SK-N-SH (cell line): Measurements from ENCODE around the gene GSTO2. TPM values are rescaled to one million over a fixed set of nuclear protein-coding genes. Genes with fewer than 3 reads are reported as not detected.

ENCODE experiments used
- CTCF ChIA-PET: fragments of 300-600, 350-600 bp; formaldehyde crosslinking; extraction: SDS; loops from one replicate; lab custom pipeline; 2021; lab: Yijun Ruan, JAX
- POLR2A ChIA-PET: fragments of 350-600 bp; sonication (Branson Sonifier 250); formaldehyde crosslinking; extraction: SDS; loops from one replicate; lab custom pipeline; 2020; ENCODE audit warnings: antibody characterized with exemption, inconsistent platforms; lab: Yijun Ruan, JAX
- DNase-seq: peaks from one replicate; pipeline ENCODE4 v3.0.0; 2012
- H2AFZ ChIP-seq: fragments of 200-600 bp; sonication (generic); 2 replicates; pipeline ENCODE4 v1.8.1; 2016; ENCODE audit warnings: antibody characterized with exemption, mild to moderate bottlenecking, low read depth
- H3F3A ChIP-seq: fragments of 200-600 bp; sonication (generic); replicated peaks from 2 replicates; pipeline ENCODE3; 2016; ENCODE audit warnings: antibody characterized with exemption, mild to moderate bottlenecking; ENCODE audit not compliant: insufficient read depth
- H3K27ac ChIP-seq, 2 experiments: fragments of 200-500 bp in 1 of 2; fragments of 200-600 bp in 1 of 2; sonication (Bioruptor generic) in 1 of 2; sonication (generic), shearing (Covaris generic) in 1 of 2; 2 replicates each; pipeline versions ENCODE4 v1.5.1 to v1.6.1; 2014 to 2016; ENCODE audit warnings: low read depth in 2 of 2, inconsistent platforms in 1 of 2, low read length in 1 of 2, mild to moderate bottlenecking in 1 of 2, mixed read lengths in 1 of 2
- H3K27me3 ChIP-seq: fragments of 200-600 bp; sonication (generic), shearing (Covaris generic); 2 replicates; pipeline ENCODE4 v1.6.1; 2016; ENCODE audit warnings: mixed run types; ENCODE audit not compliant: insufficient read depth
- H3K36me3 ChIP-seq, 2 experiments: fragments of 200-500 bp in 1 of 2; fragments of 200-600 bp in 1 of 2; sonication (Bioruptor generic) in 1 of 2; sonication (generic) in 1 of 2; replicated peaks in 1 of 2; 2 replicates each; pipeline versions ENCODE3 to v1.5.1; 2014 to 2016; ENCODE audit warnings: low read length in 1 of 2, mild to moderate bottlenecking in 1 of 2; ENCODE audit not compliant: insufficient read depth in 2 of 2, control insufficient read depth in 1 of 2
- H3K4me1 ChIP-seq, 2 experiments: fragments of 200-500 bp in 1 of 2; fragments of 200-600 bp in 1 of 2; sonication (Bioruptor generic) in 1 of 2; sonication (generic), shearing (Covaris generic) in 1 of 2; 2 replicates each; pipeline versions ENCODE4 v1.5.1 to v1.6.1; 2014 to 2016; ENCODE audit warnings: low read depth in 1 of 2, low read length in 1 of 2, mixed run types in 1 of 2; ENCODE audit not compliant: insufficient read depth in 2 of 2, control insufficient read depth in 1 of 2
- H3K4me2 ChIP-seq: fragments of 200-600 bp; sonication (generic), shearing (Covaris generic); 2 replicates; pipeline ENCODE4 v1.6.1; 2017; ENCODE audit warnings: mixed run types
- H3K4me3 ChIP-seq, 2 experiments: fragments of 200-500 bp in 1 of 2; fragments of 200-600 bp in 1 of 2; sonication (Bioruptor generic) in 1 of 2; sonication (generic), shearing (Covaris generic) in 1 of 2; 2 replicates each; pipeline versions ENCODE4 v1.5.1 to v1.8.1; 2014 to 2016; ENCODE audit warnings: low read depth in 2 of 2, inconsistent platforms in 1 of 2, low read length in 1 of 2, mild to moderate bottlenecking in 1 of 2, mixed read lengths in 1 of 2, moderate library complexity in 1 of 2
- H3K79me2 ChIP-seq: fragments of 200-600 bp; sonication (generic); 2 replicates; pipeline ENCODE4 v1.8.1; 2017; ENCODE audit warnings: mild to moderate bottlenecking; ENCODE audit not compliant: insufficient read depth
- H3K9ac ChIP-seq: fragments of 200-600 bp; sonication (generic); 2 replicates; pipeline ENCODE4 v1.6.1; 2017; ENCODE audit warnings: mixed run types
- H3K9me2 ChIP-seq: fragments of 200-600 bp; sonication (generic); 2 replicates; pipeline ENCODE4 v1.6.1; 2017; ENCODE audit warnings: mixed run types
- H3K9me3 ChIP-seq: fragments of 200-600 bp; sonication (generic); 2 replicates; pipeline ENCODE4 v1.6.1; 2017; ENCODE audit warnings: mixed run types, mild to moderate bottlenecking, moderate library complexity
- H4K20me1 ChIP-seq: fragments of 200-600 bp; sonication (generic); 2 replicates; pipeline ENCODE4 v1.6.1; 2017; ENCODE audit warnings: mild to moderate bottlenecking, mixed run types; ENCODE audit not compliant: insufficient read depth
- CHD2 ChIP-seq: fragments of 150-350 bp; IDR thresholded peaks from 2 replicates; pipeline ENCODE4 v1.6.1; 2018; ENCODE audit warnings: low read length; ENCODE audit not compliant: partially characterized antibody
- EP300 ChIP-seq, 2 experiments: IDR thresholded peaks; 2 replicates each; pipeline versions ENCODE4 v1.4.0 to v1.6.1; 2012; ENCODE audit warnings: borderline replicate concordance in 1 of 2, low read depth in 1 of 2, low read length in 1 of 2
- EZH2phosphoT487 ChIP-seq: fragments of 200-600 bp; sonication (generic); IDR thresholded peaks from 2 replicates; pipeline ENCODE4 v1.6.1; 2017; ENCODE audit warnings: low read depth, mixed run types, mild to moderate bottlenecking, antibody characterized with exemption, moderate library complexity, borderline replicate concordance
- FOSL2 ChIP-seq: IDR thresholded peaks from 2 replicates; pipeline ENCODE4 v1.4.0; 2012; ENCODE audit warnings: low read depth, mild to moderate bottlenecking, moderate library complexity, borderline replicate concordance
- FOXJ3 ChIP-seq: sonication (generic); formaldehyde crosslinking; IDR thresholded peaks from 2 replicates; pipeline ENCODE4 v1.5.1; 2020; ENCODE audit warnings: mild to moderate bottlenecking, missing genetic modification reagents
- GATA2 ChIP-seq: sonication (generic); formaldehyde crosslinking; IDR thresholded peaks from 2 replicates; pipeline ENCODE4 v1.5.0; 2020; ENCODE audit warnings: mild to moderate bottlenecking, missing genetic modification reagents
- IRF3 ChIP-seq: fragments of 150-350 bp; IDR thresholded peaks from 2 replicates; pipeline ENCODE4 v1.6.1; 2016; ENCODE audit warnings: mild to moderate bottlenecking, low read depth, low read length
- JUND ChIP-seq: IDR thresholded peaks from 2 replicates; pipeline ENCODE4 v1.4.0; 2012
- MAX ChIP-seq: IDR thresholded peaks from 2 replicates; pipeline ENCODE4 v1.4.0; 2012; ENCODE audit warnings: low read depth
- MXI1 ChIP-seq: IDR thresholded peaks from 2 replicates; pipeline ENCODE4 v1.6.1; 2012; ENCODE audit warnings: mild to moderate bottlenecking, low read depth, low read length, improper control_type of control experiment
- NFIC ChIP-seq: IDR thresholded peaks from 2 replicates; pipeline ENCODE4 v1.4.0; 2012; ENCODE audit warnings: borderline replicate concordance
- PBX3 ChIP-seq: IDR thresholded peaks from 2 replicates; pipeline ENCODE4; 2012
- RFX5 ChIP-seq: IDR thresholded peaks from 2 replicates; pipeline ENCODE4 v1.6.1; 2012; ENCODE audit warnings: mild to moderate bottlenecking, improper control_type of control experiment, low read length
- TEAD4 ChIP-seq: IDR thresholded peaks from 2 replicates; pipeline ENCODE4 v1.4.0; 2012; ENCODE audit warnings: mild to moderate bottlenecking, borderline replicate concordance; ENCODE audit not compliant: insufficient read depth
- YY1 ChIP-seq: IDR thresholded peaks from 2 replicates; pipeline ENCODE4 v1.4.0; 2012; ENCODE audit warnings: low read depth, mild to moderate bottlenecking
- WGBS: methylation state at CpG from one replicate; pipeline ENCODE4 v1.1.6; 2017; ENCODE audit warnings: low lambda C conversion rate; 5-methylcytosine and 5-hydroxymethylcytosine counted together
- polyA plus RNA-seq, 3 experiments: library from polyadenylated mRNA; depleted of rRNA; stranded (reverse); fragments of >200 nt; gene quantifications; 2 replicates each; pipeline ENCODE4 v1.2.3, GENCODE V29; 2012

The GSTO2 gene
- polyA plus RNA-seq, 1 of the 3 experiments (the other 2 are of a cell fraction) = 0.49 TPM

DNA sequence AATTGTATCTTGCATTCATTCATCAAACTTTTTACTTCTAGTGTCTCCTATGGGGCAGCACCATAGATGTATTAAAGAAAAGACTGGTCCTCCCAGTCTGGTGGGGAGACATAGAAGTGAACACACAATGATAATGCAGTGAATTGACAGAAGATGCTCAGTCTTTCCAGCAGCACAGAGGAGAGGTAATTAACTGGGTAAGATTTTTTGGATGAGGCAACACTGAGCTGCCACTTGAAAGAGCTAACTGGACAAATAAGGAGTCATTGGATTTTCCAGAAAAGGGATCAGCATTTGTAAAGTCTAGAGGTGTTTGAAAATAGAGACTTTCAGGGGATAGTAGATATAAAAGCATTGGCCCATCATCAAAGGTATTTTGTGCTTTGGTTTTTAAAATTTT lies 76.5 kb downstream of the GSTO2 start:
- ChIA-PET CTCF (interaction anchor here (1.8 to 7.0 kb wide), 2 partner anchors 28 to 53 kb away, joined by 4 to 229 read pairs; no protein-coding TSS in a partner anchor), POLR2A (no interaction called here)
- DNase-seq = no peak
- TF ChIP-seq YY1 (no peak), EZH2phosphoT487 (no peak), TEAD4 (no peak), FOSL2 (no peak), MAX (no peak), GATA2 (CRISPR knock-in tag) (no peak), MXI1 (no peak), FOXJ3 (CRISPR knock-in tag) (no peak), RFX5 (no peak), PBX3 (no peak), CHD2 (no peak), EP300 (IDR thresholded peaks at IDR 0.05; ENCODE audit: borderline replicate concordance in 1 of 2, low read depth in 1 of 2, low read length in 1 of 2) (no peak)
- Histone ChIP-seq H3K9me2 (no peaks in the 10 kb centered on the region), H3F3A (no peaks in the 10 kb centered on the region), H3K27ac (no peak overlapping the region), H3K9ac (no peak overlapping the region), H3K27me3 (no peaks in the 10 kb centered on the region), H2AFZ (no peak overlapping the region), H3K4me3 (no peak overlapping the region), H3K36me3 (no peaks in the 10 kb centered on the region), H3K4me1 (peaks cover 0 to 3% of the 10 kb centered on the region in 2 experiments; a peak in 2 of 4 replicates), H3K4me2 (no peak overlapping the region), H3K9me3 (no peaks in the 10 kb centered on the region), H4K20me1 (no peaks in the 10 kb centered on the region), H3K79me2 (no peaks in the 10 kb centered on the region)

GRCh38 chr10:104345941-104346340 lies 77.0 kb downstream of the GSTO2 start:
- no peaks in the 10 kb centered on the region for H3K27me3 ChIP-seq
- H3K4me3 ChIP-seq = no peak overlapping the region
- H3K79me2 ChIP-seq = no peaks in the 10 kb centered on the region
- H4K20me1 ChIP-seq = no peaks in the 10 kb centered on the region
- POLR2A ChIA-PET = interaction anchor here (0.7 kb wide), 1 partner anchor 632 kb away, joined by 4 read pairs; no protein-coding TSS in a partner anchor
- no peak overlapping the region for H3K9ac ChIP-seq
- TF ChIP-seq NFIC (no peak), EP300 (IDR thresholded peaks at IDR 0.05; ENCODE audit: borderline replicate concordance in 1 of 2, low read depth in 1 of 2, low read length in 1 of 2) (no peak), IRF3 (no peak), RFX5 (no peak), FOXJ3 (CRISPR knock-in tag) (no peak), JUND (no peak)
- no peak overlapping the region for H2AFZ ChIP-seq
- 72% methylated on average over 4 of the region's 4 CpGs for WGBS
- no peaks in the 10 kb centered on the region for H3K9me3 ChIP-seq
- no peak for DNase-seq
- H3K4me1 ChIP-seq = peaks cover 0 to 3% of the 10 kb centered on the region in 2 experiments; a peak in 2 of 4 replicates
- no peak overlapping the region for H3K4me2 ChIP-seq
- no peaks in the 10 kb centered on the region for H3K36me3 ChIP-seq
- no peaks in the 10 kb centered on the region for H3K9me2 ChIP-seq
- CTCF ChIA-PET = interaction anchor here (0.6 to 7.0 kb wide), 5 partner anchors 28 to 72 kb away, joined by 3 to 229 read pairs (median 5); no protein-coding TSS in a partner anchor
- no peaks in the 10 kb centered on the region for H3F3A ChIP-seq
- no peak overlapping the region for H3K27ac ChIP-seq
